Erythroblast (primary cell): Measurements from ENCODE around the gene ANKRD7.

ENCODE experiments used
- GATA1 ChIP-seq: IDR thresholded peaks from 2 replicates; pipeline ENCODE4 v1.6.1; 2011; ENCODE audit warnings: low read depth, mild to moderate bottlenecking, control low read depth, low read length, moderate library complexity
- POLR2A ChIP-seq: IDR thresholded peaks from 2 replicates; pipeline ENCODE4 v1.6.1; 2011; ENCODE audit warnings: mild to moderate bottlenecking, low read length

- TF ChIP-seq POLR2A (peak; percentile 7), GATA1 (no peak)
Observed at GRCh38 chr7:118194571-118194970, 29.9 kb upstream of the ANKRD7 start.
